HepG2 (cell line): Measurements from ENCODE around the gene RPL18. TPM values are rescaled to one million over a fixed set of nuclear protein-coding genes. Genes with fewer than 3 reads are reported as not detected.

Source experiments
- ATAC-seq: fragments of 200-7000 bp; cut with Tn5 transposase; 3 replicates; pipeline ENCODE4 v1.9.1; 2020; ENCODE audit warnings: mild to moderate bottlenecking, moderate library complexity
- Bru-seq: library from RNA; stranded (reverse); fragments of 400-500 nt; gene quantifications from one replicate; lab custom pipeline; 2021; lab: Mats Ljungman, UMichigan
- BruChase-seq, 2 experiments: library from RNA; stranded (reverse); fragments of 400-500 nt; gene quantifications; one replicate each; lab custom pipeline; 2021; lab: Mats Ljungman, UMichigan
- BruUV-seq: library from RNA; stranded (reverse); fragments of 400-500 nt; replicated peaks from 2 replicates; lab custom pipeline; 2021; lab: Mats Ljungman, UMichigan
- CTCF ChIA-PET: fragments of 300-600 bp; formaldehyde crosslinking; extraction: SDS; loops from one replicate; lab custom pipeline; 2021; ENCODE audit warnings: low total read pairs, inconsistent platforms, low intra/inter-chr PET ratio; lab: Yijun Ruan, JAX
- POLR2A ChIA-PET: fragments of 350-600 bp; sonication (Branson Sonifier 250); formaldehyde crosslinking; loops from one replicate; lab custom pipeline; 2020; ENCODE audit warnings: antibody characterized with exemption, inconsistent platforms; lab: Yijun Ruan, JAX
- DNase-seq: peaks from one replicate; pipeline ENCODE4 v3.0.0-alpha.2; 2015; ENCODE audit warnings: low spot score
- FAIRE-seq: peaks from 3 replicates; lab custom pipeline; 2011; peaks lifted over from hg19 to GRCh38; lab: Jason Lieb, UNC
- H2AFZ ChIP-seq: one replicate; pipeline ENCODE4 v1.6.1; 2011; ENCODE audit warnings: low read length, inconsistent platforms
- H3K27ac ChIP-seq: fragments of 300-600 bp; 3 replicates; pipeline ENCODE4 v1.8.0; 2011; ENCODE audit warnings: mixed run types, mild to moderate bottlenecking, mixed read lengths, low read length, inconsistent platforms; ENCODE audit not compliant: insufficient read depth; ENCODE audit errors: extremely low read length
- H3K27me3 ChIP-seq, 2 experiments: fragments of 200-600 bp in 1 of 2; 2 replicates in 1 of 2; 3 replicates in 1 of 2; pipeline versions ENCODE4 v1.6.0 to v1.8.0; 2011; ENCODE audit warnings: low read length in 2 of 2, mild to moderate bottlenecking in 2 of 2, moderate library complexity in 2 of 2, inconsistent platforms in 1 of 2; ENCODE audit not compliant: insufficient read depth in 2 of 2, control insufficient read depth in 1 of 2
- H3K36me3 ChIP-seq, 2 experiments: fragments of 200-600 bp in 1 of 2; replicated peaks in 1 of 2; 2 replicates in 1 of 2; 3 replicates in 1 of 2; pipeline versions ENCODE4 v1.5.1 to v1.8.0; 2011; ENCODE audit warnings: low read length in 2 of 2, inconsistent platforms in 1 of 2; ENCODE audit not compliant: insufficient read depth in 2 of 2, control insufficient read depth in 1 of 2
- H3K4me1 ChIP-seq: 2 replicates; pipeline ENCODE4 v1.5.1; 2012; ENCODE audit warnings: low read length, inconsistent platforms; ENCODE audit not compliant: insufficient read depth
- H3K4me2 ChIP-seq: 2 replicates; pipeline ENCODE4 v1.6.0; 2011; ENCODE audit warnings: low read depth, low read length, inconsistent platforms
- H3K4me3 ChIP-seq, 3 experiments: fragments of 200-600 bp in 1 of 3; sonication (generic), shearing (Covaris generic) in 1 of 3; replicated peaks in 1 of 3; 2 replicates each; pipeline ENCODE4 v1.5.1; 2011 to 2016; ENCODE audit warnings: low read length in 3 of 3, inconsistent platforms in 2 of 3, low read depth in 2 of 3, mild to moderate bottlenecking in 2 of 3, control low read depth in 1 of 3, mixed read lengths in 1 of 3; ENCODE audit not compliant: insufficient read depth in 1 of 3
- H3K79me2 ChIP-seq: one replicate; pipeline ENCODE4 v1.6.1; 2011; ENCODE audit warnings: low read length, inconsistent platforms; ENCODE audit not compliant: insufficient read depth
- H3K9ac ChIP-seq: 2 replicates; pipeline ENCODE4 v1.6.0; 2011; ENCODE audit warnings: mild to moderate bottlenecking, low read depth, low read length, inconsistent platforms; ENCODE audit not compliant: insufficient read depth
- H3K9me3 ChIP-seq: 2 replicates; pipeline ENCODE4 v1.5.1; 2012; ENCODE audit warnings: mild to moderate bottlenecking, low read length
- H4K20me1 ChIP-seq: 2 replicates; pipeline ENCODE4 v1.6.0; 2011; ENCODE audit warnings: inconsistent platforms, mild to moderate bottlenecking, low read length, moderate library complexity; ENCODE audit not compliant: insufficient read depth
- CCAR2 ChIP-seq: fragments of 200-400 bp; formaldehyde crosslinking; optimal IDR thresholded peaks from 2 replicates; pipeline ENCODE3; 2018; ENCODE audit warnings: low read depth, mild to moderate bottlenecking, low read length, moderate library complexity
- GFI1 ChIP-seq: sonication (generic); formaldehyde crosslinking; IDR thresholded peaks from 2 replicates; pipeline ENCODE4 v1.5.0; 2020; ENCODE audit warnings: missing genetic modification reagents, mild to moderate bottlenecking, borderline replicate concordance
- SMAD3 ChIP-seq: sonication (generic); formaldehyde crosslinking; IDR thresholded peaks from 2 replicates; pipeline ENCODE4 v1.4.0; 2020; ENCODE audit warnings: missing genetic modification reagents
- SNAI1 ChIP-seq: sonication (generic); formaldehyde crosslinking; IDR thresholded peaks from 2 replicates; pipeline ENCODE4 v1.5.0; 2020; ENCODE audit warnings: mild to moderate bottlenecking, missing genetic modification reagents, borderline replicate concordance
- ZNF224 ChIP-seq: sonication (generic); formaldehyde crosslinking; IDR thresholded peaks from 2 replicates; pipeline ENCODE4 v1.5.0; 2020; ENCODE audit warnings: mild to moderate bottlenecking, missing genetic modification reagents
- ZNF335 ChIP-seq: sonication (generic); formaldehyde crosslinking; IDR thresholded peaks from 2 replicates; pipeline ENCODE4 v1.4.0; 2020; ENCODE audit warnings: missing genetic modification reagents
- whole genome bisulfite sequencing: methylation state at CpG from one replicate; pipeline ENCODE4 v1.1.6; 2017; ENCODE audit warnings: low lambda C conversion rate; 5-methylcytosine and 5-hydroxymethylcytosine counted together
- in situ Hi-C: cut with HindIII; loops from 2 replicates; pipeline ENCODE4 v1.10.0; 2017; ENCODE audit warnings: low pct_unique_long_range_greater_than_20kb; ENCODE audit not compliant: extremely low pct_ligation_motif_present
- intact Hi-C: fragments of 100-400 bp; cut with micrococcal nuclease; formaldehyde crosslinking; loops from one replicate; pipeline ENCODE4 v1.10.0; 2022; ENCODE audit not compliant: unreplicated experiment
- long read RNA-seq, 2 experiments: library from RNA in 1 of 2; library from polyadenylated mRNA in 1 of 2; stranded (forward) in 1 of 2; unstranded in 1 of 2; transcript quantifications; one replicate each; pipeline ENCODE4 v2.0.0, GENCODE V29; 2019 to 2022
- polyA minus RNA-seq, 3 experiments: library from RNA; depleted of rRNA, polyadenylated mRNA; stranded (reverse); fragments of >200 nt; gene quantifications; 2 replicates each; pipeline ENCODE4 v1.2.3, GENCODE V29; 2011; ENCODE audit warnings: low replicate concordance in 1 of 3
- polyA plus RNA-seq, 8 experiments: library from polyadenylated mRNA; depleted of rRNA in 3 of 8; stranded (reverse) in 7 of 8; unstranded in 1 of 8; fragments of >200 nt; fragmentation: Illumina TruSeq in 4 of 8; extraction: Trizol in 4 of 8; gene quantifications; 2 replicates each; pipeline versions ENCODE4 v1.2.1 to v1.2.3, GENCODE V29; 2011 to 2016; ENCODE audit warnings: low read depth in 4 of 8, missing spikeins in 1 of 8, mixed read lengths in 1 of 8; ENCODE audit not compliant: insufficient read depth in 1 of 8
- total RNA-seq, 5 experiments: library from RNA; depleted of rRNA; stranded (reverse); fragments of >200 nt; fragmentation: Illumina TruSeq; extraction: Trizol; gene quantifications; 2 replicates each; pipeline ENCODE4 v1.2.3, GENCODE V29; 2016; ENCODE audit warnings: low read depth in 1 of 5
- TF ChIP-seq, protein P1 (sequence below): IDR thresholded peaks from 2 replicates; pipeline ENCODE4 v1.6.1; 2016
- TF ChIP-seq, protein P2 (sequence below): sonication (generic); formaldehyde crosslinking; IDR thresholded peaks from 2 replicates; pipeline ENCODE4 v1.5.1; 2020; ENCODE audit warnings: missing genetic modification reagents, mild to moderate bottlenecking, borderline replicate concordance
- TF ChIP-seq, protein P3 (sequence below): sonication (generic); formaldehyde crosslinking; IDR thresholded peaks from 2 replicates; pipeline ENCODE4 v1.9.0; 2021; ENCODE audit warnings: missing genetic modification reagents, borderline replicate concordance

The RPL18 gene
- total RNA-seq (2016; rRNA removed; fragmentation: Illumina TruSeq; extraction: Trizol): 1,485 and 1,498 TPM in 2 replicates
- 2,025 and 2,222 TPM in 2 replicates for total RNA-seq (2016; cell fraction: cytosol; rRNA removed; fragmentation: Illumina TruSeq; extraction: Trizol; ENCODE audit: low read depth)
- 1,518 and 1,544 TPM in 2 replicates for total RNA-seq (2016; cell fraction: insoluble cytoplasmic fraction; rRNA removed; fragmentation: Illumina TruSeq; extraction: Trizol)
- total RNA-seq (2016; cell fraction: membrane; rRNA removed; fragmentation: Illumina TruSeq; extraction: Trizol): 3,207 and 3,209 TPM in 2 replicates
- total RNA-seq (2016; cell fraction: nucleus; rRNA removed; fragmentation: Illumina TruSeq; extraction: Trizol): 626 and 716 TPM in 2 replicates
- polyA plus RNA-seq (2011; rRNA removed): 1,639 and 1,894 TPM in 2 replicates
- 2,410 and 2,836 TPM in 2 replicates for polyA plus RNA-seq (2011; cell fraction: cytosol; rRNA removed)
- 774 and 847 TPM in 2 replicates for polyA plus RNA-seq (2011; cell fraction: nucleus; rRNA removed)
- polyA plus RNA-seq (2012): 1,965 and 2,530 TPM in 2 replicates
- 2,734 and 3,086 TPM in 2 replicates for polyA plus RNA-seq (2016; cell fraction: cytosol; fragmentation: Illumina TruSeq; extraction: Trizol; ENCODE audit: low read depth)
- 1,714 and 1,747 TPM in 2 replicates for polyA plus RNA-seq (2016; cell fraction: insoluble cytoplasmic fraction; fragmentation: Illumina TruSeq; extraction: Trizol; ENCODE audit: low read depth)
- polyA plus RNA-seq (2016; cell fraction: membrane; fragmentation: Illumina TruSeq; extraction: Trizol; ENCODE audit: low read depth): 3,734 and 3,811 TPM in 2 replicates
- 1,314 and 1,387 TPM in 2 replicates for polyA plus RNA-seq (2016; cell fraction: nucleus; fragmentation: Illumina TruSeq; extraction: Trizol; ENCODE audit: insufficient read depth, low read depth)
- polyA minus RNA-seq (2011; rRNA and poly(A)+ RNA removed; ENCODE audit: low replicate concordance): 713 and 1,028 TPM in 2 replicates
- polyA minus RNA-seq (2011; cell fraction: cytosol; rRNA and poly(A)+ RNA removed): 556 and 566 TPM in 2 replicates
- polyA minus RNA-seq (2011; cell fraction: nucleus; rRNA and poly(A)+ RNA removed): 180 and 193 TPM in 2 replicates
- Bru-seq, nascent RNA: percentile 98 among the genes with signal in this experiment
- percentile 98 among the genes with signal in this experiment for BruChase-seq, experiment 1, labeled RNA remaining after a 6-hour chase
- BruChase-seq, experiment 2, labeled RNA remaining after a 2-hour chase: percentile 97 among the genes with signal in this experiment
- long read RNA-seq, experiment 1, transcript RPL18-201 (6 exons, 612 nt): minor isoform, 73 of 746 reads
- long read RNA-seq, experiment 1, transcript RPL18-208 (7 exons, 1,004 nt): major isoform, 633 of 746 reads
- long read RNA-seq, experiment 1, partial matches to known transcripts: 31 of 746 reads
- long read RNA-seq, experiment 1, other reads (novel, unspliced or antisense): 5 of 746 reads
- long read RNA-seq, experiment 2, transcript RPL18-208 (7 exons, 1,004 nt): major isoform, 2,078 of 2,830 reads
- long read RNA-seq, experiment 2, transcript RPL18-201 (6 exons, 612 nt): minor isoform, 560 of 2,830 reads
- long read RNA-seq, experiment 2, transcript RPL18-206 (7 exons, 628 nt): minor isoform, 6 of 2,830 reads
- long read RNA-seq, experiment 2, partial matches to known transcripts: 106 of 2,830 reads
- long read RNA-seq, experiment 2, other reads (novel, unspliced or antisense): 69 of 2,830 reads

DNA sequence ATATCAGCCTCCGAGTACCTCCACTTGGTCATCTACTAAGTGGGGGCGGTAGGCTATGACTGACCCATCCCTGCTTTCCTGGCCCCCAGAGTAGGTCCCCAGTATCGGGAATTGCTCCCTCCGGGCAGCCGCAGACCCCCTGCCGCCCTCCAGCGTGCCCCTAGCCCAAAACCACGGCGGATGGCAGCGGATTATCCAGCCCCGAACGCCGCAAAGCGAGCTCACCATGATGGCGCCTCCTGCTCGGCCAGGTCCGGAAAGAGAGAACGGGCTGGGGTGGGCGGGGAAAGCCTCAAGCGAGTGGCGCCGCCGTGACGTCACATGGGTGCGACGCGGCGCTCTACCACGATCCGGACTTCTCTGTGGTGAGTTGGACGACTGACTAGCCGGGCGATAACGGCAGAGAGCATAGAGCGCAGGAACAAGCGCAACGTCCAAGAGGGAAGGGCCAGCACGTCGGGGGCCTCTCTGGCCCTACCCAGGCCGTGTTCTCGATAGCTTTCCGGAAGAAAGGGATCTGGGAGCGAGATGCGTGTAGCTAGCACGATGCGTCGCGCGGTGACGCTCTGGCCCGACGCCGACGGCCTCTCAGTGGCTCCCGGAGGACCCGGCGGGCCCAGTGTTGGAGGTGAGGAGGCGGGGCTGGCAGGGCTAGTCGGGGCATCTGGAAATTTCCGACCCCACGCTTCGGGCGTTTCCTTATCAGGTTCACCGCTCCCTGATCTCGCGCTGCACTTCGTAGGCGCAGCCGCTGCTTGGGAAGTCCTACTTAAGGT lies at the start of gene RPL18, which contains the start of gene SPHK2:
Gene RPL18 (minus strand): TSS at position 263 of the 776 bp plus-strand sequence. CDS start 35 bp downstream, at position 228.
Gene SPHK2 (plus strand): TSS at position 591 of the 776 bp plus-strand sequence. CDS start 1,009 bp downstream, outside the sequence.
- POLR2A ChIA-PET: interaction anchor here (0.6 to 1.6 kb wide), 41 partner anchors 9 to 1023 kb away, joined by 3 to 61 read pairs (median 5); partner anchors contain the start of genes CA11, DBP, NUCB1 and SCAF1
- Histone ChIP-seq H3K4me1 (peaks cover 51% of the 10 kb centered on the region), H3K4me2 (peak within 1 kb of the TSS; percentile 93), H2AFZ (no peak within 1 kb of the TSS), H3K79me2 (peaks cover 33% of the 10 kb centered on the region), H3K36me3 (peaks cover 15 to 28% of the 10 kb centered on the region in 2 experiments), H3K9ac (peak within 1 kb of the TSS; percentile 96), H3K9me3 (no peaks in the 10 kb centered on the region), H3K4me3 (peak within 1 kb of the TSS; percentile 89 to 99 (median 89)), H3K27ac (peak within 1 kb of the TSS; percentile 76), H3K27me3 (no peaks in the 10 kb centered on the region; a peak in 1 of 5 replicates), H4K20me1 (peaks cover 38% of the 10 kb centered on the region)
- intact Hi-C loops: loop anchor here (2.0 kb wide), 1 partner anchor 16 kb away; no protein-coding TSS in a partner anchor
- CTCF ChIA-PET: no interaction called here
- DNase-seq (peak; percentile 99), ATAC-seq (peak; percentile 87), FAIRE-seq (peak; percentile 95)
- no TSS peak for BruUV-seq
- WGBS: 0% methylated on average over 11 of the region's 69 CpGs
- in situ Hi-C loops: no loop called here
- TF ChIP-seq, protein P1, sequence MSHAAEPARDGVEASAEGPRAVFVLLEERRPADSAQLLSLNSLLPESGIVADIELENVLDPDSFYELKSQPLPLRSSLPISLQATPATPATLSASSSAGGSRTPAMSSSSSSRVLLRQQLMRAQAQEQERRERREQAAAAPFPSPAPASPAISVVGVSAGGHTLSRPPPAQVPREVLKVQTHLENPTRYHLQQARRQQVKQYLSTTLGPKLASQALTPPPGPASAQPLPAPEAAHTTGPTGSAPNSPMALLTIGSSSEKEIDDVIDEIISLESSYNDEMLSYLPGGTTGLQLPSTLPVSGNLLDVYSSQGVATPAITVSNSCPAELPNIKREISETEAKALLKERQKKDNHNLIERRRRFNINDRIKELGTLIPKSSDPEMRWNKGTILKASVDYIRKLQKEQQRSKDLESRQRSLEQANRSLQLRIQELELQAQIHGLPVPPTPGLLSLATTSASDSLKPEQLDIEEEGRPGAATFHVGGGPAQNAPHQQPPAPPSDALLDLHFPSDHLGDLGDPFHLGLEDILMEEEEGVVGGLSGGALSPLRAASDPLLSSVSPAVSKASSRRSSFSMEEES: peak; percentile 55
- TF ChIP-seq SMAD3 (CRISPR knock-in tag) (peak; percentile 97), SNAI1 (CRISPR knock-in tag) (peak; percentile 22; the same call in 1 of the 2 replicates), CCAR2 (no peak), GFI1 (CRISPR knock-in tag) (peak; percentile 59; the same call in 1 of the 2 replicates), ZNF224 (CRISPR knock-in tag) (peak; percentile 56; the same call in 1 of the 2 replicates), ZNF335 (CRISPR knock-in tag) (peak; percentile 90)
- TF ChIP-seq, protein P2, sequence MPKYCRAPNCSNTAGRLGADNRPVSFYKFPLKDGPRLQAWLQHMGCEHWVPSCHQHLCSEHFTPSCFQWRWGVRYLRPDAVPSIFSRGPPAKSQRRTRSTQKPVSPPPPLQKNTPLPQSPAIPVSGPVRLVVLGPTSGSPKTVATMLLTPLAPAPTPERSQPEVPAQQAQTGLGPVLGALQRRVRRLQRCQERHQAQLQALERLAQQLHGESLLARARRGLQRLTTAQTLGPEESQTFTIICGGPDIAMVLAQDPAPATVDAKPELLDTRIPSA (CRISPR knock-in tag): no peak; the same call in 1 of the 2 replicates
- TF ChIP-seq, protein P3, sequence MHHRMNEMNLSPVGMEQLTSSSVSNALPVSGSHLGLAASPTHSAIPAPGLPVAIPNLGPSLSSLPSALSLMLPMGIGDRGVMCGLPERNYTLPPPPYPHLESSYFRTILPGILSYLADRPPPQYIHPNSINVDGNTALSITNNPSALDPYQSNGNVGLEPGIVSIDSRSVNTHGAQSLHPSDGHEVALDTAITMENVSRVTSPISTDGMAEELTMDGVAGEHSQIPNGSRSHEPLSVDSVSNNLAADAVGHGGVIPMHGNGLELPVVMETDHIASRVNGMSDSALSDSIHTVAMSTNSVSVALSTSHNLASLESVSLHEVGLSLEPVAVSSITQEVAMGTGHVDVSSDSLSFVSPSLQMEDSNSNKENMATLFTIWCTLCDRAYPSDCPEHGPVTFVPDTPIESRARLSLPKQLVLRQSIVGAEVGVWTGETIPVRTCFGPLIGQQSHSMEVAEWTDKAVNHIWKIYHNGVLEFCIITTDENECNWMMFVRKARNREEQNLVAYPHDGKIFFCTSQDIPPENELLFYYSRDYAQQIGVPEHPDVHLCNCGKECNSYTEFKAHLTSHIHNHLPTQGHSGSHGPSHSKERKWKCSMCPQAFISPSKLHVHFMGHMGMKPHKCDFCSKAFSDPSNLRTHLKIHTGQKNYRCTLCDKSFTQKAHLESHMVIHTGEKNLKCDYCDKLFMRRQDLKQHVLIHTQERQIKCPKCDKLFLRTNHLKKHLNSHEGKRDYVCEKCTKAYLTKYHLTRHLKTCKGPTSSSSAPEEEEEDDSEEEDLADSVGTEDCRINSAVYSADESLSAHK (CRISPR knock-in tag): peak; percentile 67
